HG02852 (cell line): ENCODE data around the gene BEGAIN.

ENCODE experiments used
- ATAC-seq: cut with Tn5 transposase; IDR thresholded peaks from one replicate; pipeline ENCODE4 v1.9.1; 2021; ENCODE audit warnings: mild to moderate bottlenecking, moderate library complexity; ENCODE audit not compliant: unreplicated experiment

The BEGAIN gene

DNA sequence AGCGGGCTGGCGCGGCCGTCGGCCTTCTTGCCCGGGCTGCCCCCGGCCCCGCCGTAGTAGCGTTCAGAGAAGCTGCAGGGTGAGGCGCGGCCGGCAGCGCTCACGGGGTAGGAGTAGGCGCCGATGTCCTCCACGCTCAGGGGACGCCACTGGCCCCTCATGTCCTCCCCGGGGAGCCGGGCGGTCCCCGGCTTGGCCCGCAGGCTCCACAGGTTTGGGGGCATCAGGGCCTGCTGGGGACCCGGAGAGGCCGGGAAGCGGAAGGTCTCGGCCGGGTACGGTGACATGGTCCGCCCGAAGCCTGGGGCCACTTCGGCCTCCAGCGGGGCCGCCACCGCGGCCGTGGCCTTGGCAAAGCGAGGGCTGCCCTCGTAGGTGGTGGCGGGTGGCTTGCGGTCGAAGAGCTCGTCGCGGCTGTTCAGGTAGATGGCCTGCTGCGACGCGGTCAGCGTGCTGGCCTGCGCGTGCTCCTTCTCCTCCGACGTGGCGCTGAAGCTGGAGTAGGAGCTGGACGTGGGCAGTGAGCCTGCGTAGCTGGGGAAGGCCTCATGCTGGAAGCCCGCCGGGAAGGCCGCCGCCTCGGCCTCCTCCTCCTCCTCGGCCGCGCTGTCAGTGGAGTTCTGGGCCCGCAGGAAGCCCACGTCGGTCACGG, 48.7 kb downstream of the BEGAIN start:
- ATAC-seq = no peak

DNA sequence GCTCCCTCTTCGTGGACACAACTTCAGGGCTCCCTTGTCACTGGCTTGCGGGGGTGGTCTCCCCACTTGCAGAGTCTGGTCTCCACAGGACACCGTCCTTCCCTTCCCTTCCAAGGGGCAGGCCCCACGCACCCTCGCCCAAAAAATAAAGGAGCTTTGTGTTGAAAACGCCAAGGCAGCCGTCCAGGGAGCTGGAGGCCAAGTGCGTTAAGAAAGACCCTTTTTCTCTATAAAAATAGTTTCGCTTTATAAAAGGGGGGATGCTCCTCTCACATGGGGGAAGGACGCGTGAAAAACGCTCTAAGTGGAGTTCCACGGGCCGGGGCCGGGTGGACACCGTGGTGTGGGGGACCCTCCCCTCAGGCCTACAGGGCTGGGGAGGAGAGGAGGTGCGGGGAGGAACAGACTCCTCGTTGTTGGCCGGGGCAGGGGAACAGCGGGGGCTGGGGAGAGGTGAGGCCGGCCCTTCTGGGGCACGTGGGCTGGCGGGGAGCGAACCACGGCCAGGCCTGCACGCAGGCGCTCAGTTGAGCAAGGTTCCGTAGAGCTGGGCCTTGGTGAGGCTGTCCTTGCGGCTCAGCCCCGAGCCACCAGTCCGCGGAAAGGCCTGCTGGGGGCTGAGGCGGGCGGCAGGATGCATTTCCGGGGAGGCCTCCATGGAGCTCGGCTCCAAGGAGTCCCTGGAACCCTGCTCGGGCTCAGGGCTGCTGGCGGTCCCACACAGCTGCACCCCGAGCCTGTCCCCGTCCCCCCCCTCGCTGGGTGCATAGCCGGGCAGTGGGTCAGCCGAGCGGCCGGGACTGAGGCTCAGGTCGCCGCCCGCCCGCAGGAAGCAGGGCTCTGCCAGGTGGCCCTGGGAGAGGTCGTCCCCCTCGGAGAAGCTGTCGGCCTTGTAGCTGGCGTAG, 49.5 kb downstream of the BEGAIN start:
- no peak for ATAC-seq

DNA sequence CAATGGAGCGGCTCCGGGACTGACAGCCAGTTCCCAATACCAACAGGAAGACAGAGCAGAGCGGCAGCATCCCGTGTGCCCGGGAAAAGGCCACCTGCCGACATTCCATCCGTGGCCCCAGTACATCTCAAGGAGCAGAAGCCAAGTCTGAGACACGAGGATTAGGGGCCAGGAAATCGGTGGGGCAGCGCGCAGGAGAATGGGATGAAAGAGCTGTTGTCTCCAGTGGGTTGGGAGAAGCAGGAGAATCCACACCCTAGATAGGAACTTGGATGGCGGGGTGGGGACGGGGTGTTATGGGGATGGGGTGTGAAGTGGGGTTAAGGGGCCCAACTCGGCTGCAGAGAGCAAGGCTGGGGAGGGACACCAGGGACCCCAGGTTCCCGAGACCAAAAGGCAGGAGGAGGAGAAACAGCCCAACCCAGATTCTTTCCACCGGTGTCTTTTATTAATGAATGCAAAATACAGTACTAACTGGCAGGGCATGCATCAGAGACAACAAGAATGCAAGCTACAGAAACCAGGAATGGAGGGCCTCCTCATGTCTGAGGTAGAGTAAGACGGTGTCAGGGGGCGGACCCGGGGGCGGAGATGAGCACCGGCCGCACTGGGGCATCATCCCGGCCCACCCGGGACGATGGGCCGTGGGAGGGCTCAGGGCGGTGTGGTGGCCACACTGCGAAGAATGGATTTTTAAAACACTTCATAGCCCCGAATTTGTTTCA, 50.3 kb downstream of the BEGAIN start:
- no peak for ATAC-seq

DNA sequence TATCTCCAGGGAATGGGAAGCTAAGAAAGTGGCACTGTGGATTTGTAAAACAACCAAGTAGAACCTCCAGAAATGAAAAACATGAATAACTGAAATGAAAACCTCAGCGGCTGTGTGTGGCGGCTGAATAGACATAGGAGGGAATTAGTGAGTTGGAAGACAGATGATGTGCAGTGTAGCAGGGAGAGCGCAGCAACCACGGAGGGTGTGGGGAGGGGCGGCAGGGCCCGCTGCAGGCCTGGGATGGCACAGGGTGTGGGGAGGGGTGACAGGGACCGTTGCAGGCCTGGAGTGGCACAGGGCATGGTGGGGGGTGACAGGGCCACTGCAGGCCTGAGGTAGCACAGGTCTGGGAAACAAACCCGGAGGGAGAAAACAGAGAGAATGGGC, 51.1 kb downstream of the BEGAIN start:
- no peak for ATAC-seq

DNA sequence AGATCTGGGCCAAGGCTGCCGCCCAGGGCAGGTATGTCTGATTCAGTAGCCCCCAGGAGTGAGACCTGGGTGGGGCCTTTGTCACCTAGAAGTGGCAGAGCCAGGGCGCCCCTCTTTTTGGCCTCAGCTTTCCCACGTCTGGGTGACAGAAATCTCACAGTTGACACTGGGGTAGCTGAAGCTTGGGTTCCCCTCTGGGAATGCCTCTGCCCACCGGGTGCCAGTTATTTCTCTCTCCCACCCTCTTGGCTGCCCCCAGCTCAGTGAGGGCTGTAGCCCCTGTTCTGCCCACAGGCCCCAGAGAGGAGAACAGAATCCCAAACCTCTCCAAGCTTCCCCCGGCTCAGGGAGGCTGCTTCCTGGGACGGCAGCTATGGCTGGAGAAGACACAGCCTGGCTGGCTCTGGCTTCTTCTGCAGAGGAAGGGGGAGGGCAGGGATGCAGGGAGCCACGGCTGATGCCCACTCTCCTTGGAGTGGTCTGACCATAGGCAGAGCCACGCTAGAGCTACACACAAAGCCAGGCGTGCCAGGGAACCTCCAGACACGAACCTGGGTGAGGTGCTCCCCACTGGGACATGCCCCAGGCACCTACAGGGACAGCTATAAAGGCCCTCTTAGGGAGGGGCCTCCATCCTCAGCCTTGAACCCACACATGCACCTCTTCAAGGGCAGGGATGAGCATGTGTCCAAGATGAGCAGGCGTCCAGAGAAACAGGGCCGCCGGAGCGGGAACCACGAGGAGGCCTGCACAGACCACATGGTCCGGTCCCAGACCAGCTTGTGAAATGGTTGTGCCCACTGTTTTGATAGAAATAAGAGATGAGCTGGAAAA, 51.7 kb downstream of the BEGAIN start:
- ATAC-seq = no peak

DNA sequence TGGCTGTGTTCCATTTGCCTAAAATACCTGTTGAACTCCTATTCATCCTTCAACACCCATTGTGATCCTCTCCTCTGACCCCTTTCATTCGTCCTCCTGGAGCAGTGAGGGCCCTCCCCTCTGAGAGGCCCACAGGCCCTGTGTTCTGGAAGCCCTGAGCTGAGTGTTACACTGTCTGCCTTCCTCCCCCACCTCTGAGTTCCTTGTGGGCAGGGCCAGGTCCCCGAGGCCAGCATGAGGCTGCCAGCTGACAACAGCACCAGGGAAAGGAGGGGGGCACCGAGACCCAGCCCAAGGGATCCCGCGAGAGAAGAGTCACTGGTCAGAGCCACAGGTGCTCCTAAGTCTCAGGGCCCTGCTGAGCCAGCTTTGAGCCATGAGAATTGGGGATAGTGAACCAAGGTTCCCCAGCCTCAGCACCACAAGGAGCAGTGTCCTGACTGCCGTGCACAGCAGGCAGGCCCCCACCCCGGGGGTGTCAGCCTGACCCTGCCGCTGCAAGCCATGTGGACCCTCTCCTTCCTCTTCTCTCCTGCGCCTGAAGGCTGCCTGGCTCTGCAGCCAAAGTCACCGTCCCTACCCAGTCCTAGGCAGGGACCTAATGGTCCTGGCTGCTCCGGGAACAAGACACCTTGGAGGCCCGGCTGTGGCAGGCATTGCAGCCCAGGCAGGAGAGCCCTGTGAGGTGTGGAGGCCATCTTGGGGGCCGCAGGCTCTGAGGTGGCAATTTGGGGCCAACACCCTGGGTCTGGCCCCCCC, 52.5 kb downstream of the BEGAIN start:
- no peak for ATAC-seq

DNA sequence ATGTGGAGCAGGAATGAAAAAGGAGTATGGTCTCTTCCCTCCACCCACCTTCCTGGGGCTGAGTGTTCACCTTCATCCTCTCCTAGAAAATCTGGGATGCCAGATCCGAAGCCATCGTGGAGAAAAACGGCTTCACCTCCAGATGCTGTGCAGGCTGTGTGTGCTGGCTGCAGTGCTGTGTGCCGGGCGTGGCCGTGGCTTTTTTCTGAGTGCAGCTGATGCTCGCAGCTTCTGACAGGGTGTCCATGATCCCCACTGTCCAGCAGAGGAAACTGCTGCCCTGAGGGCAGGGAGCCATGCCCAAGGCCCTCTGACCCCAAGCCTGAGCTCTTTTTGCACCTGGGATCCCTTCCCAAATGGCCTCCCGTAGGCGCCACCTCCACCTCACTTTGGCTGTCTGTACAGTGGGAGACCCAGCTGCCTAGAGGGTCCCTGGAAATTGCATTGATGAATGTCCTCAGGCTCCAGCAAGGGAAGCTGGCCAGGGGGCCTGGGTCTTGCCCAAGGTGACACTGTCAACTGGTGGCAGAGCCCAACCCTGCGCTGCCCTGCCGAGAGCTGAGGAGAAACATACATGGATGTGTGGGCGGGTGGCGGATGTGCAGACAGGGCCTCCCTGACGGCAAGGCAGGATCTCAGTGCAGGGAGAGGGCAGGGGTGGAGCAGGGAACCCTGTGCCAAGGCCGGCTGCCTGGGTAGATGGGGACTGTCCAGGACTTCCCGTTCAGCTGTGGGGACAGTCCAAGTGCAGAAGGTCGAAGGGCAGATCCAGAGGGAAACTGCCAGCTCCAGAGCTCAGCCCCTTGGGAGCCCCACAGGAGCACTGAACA, 53.3 kb downstream of the BEGAIN start:
- ATAC-seq = no peak

DNA sequence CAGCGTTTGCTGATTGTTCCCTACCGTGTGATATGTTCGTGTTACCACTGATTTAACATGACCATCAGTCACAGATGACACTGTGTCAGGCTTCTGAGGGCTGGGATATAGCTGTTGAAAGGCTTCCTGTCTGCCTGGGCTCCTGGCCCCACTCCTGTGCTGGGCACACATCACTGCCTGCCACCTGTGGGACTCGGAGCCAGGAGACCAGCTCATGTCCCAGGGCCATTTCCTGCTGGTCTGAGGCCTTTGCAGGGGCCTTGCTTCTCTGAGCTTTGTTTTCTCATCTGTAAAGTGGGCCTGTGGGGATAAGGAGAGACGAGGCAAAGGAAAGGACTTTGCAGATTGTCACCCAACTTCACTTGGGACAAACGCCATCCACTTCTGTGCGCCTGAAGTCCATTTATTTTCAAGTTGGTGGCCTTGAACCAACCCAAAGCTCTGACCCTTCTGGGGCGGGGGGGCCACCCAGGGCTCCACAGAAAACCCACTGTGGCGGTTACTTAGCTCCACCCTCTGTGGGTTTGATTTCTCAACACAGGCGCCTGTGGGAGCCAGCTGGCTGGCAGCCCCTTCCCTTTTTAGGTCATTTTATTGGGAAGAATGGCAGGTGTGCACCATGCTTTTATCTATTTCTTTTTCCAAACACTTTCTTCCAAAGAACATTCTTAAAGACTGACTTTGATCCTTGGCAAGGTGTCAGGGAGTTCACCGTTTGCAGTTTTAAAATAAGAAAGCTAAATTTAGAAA, 54.1 kb downstream of the BEGAIN start:
- no peak for ATAC-seq

DNA sequence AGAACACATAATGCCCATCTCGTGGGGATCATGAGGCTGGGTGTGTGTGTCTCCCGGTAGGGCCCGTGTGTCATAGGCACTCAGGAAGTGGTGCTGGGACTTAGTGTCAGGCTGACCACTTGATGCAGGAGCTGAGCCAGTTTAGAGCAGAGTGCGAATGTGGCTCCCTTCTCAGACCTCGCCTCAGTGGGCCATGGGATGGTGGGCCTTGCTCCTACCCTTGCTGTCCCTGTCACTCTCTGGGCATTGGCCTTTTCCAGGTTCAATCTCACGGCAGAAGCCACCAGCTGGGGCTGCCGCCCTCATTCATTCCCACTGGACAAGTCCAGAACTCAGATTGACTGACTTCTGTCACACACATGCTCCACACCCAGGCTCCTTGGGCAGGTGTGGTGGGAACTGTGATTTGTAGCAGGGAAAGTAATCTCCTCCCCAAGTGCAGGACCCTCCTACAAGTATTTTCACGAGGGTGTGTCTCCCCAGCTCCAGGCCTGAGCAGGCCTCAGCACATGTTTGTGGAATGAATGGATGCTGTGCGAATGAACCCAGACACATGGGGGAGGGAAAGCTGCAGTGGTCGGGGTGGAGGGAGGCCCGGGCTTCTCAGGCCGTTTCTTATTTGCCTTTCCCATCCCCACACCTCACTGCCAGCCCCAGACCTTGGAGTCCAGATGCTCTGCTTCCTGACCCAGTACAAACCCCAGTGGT, 54.9 kb downstream of the BEGAIN start:
- no peak for ATAC-seq

DNA sequence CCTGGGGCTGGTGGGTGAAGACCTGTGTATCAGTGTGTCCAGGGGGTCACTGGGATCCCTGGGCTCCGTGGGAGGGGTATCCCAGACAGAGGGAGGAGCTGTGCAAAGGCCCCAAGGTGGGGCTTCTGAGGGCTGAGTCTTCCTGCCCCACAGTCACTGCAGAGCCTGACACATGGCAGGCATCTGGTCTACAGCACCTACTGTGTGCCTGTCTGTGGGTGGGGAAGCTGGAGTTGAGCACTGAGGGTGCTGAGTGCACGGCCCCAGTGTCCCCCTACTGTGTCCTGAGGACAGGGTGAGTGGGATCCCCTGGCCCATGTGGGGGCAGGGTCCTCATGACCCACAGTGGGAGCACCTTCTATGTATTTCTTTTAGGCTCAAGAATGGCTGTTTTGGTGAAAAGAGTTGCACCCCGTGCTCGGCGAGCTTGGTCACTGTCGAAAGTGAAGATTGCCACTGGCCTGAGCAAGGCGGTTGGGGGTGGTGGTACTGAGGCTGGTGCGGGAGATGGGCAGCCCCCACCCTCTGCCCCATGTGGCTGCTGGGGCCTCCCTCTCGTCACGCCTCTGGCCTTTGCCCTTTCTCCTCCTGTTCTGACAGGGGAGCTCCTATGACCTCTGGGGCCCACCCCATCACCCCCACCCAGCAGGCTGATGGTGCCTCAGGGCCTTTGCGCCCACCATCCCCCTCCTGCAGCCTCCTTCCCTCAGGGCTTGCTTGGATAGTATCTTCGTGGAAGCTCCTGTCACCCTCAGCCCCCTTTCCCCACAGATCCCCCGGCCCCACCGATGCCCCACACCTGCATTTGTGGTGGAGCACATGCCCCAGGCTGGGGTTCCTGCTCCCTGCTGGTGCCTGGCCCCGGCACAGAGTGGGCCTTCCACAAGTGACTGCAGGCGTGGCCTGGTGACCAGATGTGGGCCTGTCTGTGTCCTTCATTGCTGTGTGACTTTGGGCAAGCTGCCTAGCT, 55.8 kb downstream of the BEGAIN start:
- ATAC-seq = no peak

DNA sequence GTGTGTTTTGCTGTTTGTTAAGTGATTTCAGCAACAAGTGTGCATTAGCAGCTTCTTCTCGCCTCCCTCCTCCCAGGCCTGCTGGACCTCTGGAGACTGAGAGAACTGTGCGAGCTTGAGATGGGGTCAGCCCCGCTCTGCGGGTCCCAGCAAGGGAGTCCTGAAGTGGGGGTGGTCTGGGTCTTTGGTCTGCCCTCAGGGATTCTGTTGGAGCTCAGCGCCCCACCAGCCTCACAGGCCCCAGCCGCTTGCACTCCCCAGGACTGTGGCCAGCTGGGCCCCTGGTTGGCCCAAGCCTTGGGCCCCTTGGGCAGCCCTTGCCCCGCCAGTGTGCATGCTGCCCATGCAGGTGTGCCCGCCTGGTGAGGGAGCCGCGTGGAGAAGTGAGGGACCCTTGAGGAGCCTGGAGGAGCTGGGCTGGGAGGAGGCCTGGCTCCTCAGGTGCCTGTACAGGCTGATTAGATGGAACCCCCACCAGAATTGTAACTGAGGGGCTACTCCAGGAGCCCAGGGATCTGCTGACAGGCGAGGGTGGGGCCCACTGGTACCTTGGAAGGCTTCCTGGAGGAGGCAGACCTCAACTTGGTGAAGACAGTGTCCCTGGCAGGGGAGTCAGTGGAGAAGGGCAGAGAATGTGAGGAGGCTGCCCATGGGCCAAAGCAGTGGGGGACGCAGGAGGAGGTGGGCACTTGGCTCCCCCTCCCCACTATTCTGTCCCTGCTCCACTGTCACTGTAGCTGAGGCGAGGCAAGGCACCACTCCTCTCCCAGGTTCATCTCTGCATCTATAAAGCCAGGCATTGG, 56.7 kb downstream of the BEGAIN start:
- ATAC-seq = no peak

DNA sequence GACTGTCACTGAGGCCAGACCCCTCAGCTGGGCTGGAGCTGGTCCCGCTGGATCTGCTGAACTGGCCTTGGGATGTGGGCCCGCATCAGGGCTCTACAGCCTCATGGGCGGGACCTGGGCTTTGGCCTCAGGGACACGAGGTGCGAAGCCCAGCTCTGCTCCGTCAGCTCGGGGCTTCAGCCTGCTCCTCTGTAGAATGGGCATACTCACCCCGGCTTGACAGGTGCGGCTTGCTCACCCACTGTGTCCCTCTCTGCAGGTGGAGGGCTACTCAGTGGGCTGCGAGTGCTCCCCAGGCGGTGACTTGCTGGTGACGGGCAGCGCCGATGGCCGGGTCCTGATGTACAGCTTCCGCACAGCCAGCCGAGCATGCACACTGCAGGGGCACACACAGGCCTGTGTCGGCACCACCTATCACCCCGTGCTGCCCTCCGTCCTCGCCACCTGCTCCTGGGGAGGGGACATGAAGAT, 57.6 kb downstream of the BEGAIN start:
- ATAC-seq = no peak

DNA sequence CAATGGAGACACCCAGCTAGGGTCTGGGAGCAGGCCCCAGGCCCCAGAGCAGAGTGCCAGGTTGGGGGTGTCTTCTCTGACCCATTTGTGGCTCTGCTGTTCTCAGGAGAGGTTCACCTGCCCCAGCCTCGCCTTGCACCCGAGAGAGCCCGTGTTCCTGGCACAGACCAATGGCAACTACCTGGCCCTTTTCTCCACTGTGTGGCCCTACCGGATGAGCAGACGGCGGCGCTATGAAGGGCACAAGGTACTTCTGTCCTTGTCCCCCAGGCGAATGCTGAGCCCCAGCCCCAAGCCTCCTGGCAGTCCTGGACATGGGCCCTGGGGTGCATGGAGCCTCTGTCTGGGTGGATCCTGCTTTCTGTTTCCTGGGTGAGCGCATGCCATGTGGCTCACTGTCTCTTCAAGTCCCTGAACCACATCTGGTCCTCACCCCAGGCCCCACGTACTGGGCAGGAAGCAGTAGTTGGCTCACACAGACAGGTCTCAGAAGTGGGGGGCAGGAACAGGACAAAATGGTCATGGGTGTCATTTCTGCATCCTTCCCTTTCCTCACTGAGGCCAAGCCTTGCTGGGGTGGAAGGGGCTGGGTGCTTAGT, 58.2 kb downstream of the BEGAIN start:
- ATAC-seq = no peak

DNA sequence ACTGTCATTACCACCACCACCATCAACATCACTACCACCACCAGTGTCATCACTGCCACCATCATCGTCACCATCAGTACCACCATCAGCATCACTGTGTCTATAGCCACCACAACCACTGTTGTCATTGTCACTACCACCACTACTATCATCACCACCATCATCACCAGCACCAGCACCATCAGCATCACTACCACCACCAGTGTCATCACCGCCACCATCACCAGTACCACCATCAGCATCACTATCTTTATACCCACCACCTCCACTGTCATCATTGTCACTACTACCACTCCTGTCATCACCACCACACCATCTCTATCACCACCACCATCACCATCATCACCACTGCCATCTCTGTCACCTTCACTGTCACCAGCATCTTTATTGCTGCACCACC, 60.6 kb downstream of the BEGAIN start:
- no peak for ATAC-seq

DNA sequence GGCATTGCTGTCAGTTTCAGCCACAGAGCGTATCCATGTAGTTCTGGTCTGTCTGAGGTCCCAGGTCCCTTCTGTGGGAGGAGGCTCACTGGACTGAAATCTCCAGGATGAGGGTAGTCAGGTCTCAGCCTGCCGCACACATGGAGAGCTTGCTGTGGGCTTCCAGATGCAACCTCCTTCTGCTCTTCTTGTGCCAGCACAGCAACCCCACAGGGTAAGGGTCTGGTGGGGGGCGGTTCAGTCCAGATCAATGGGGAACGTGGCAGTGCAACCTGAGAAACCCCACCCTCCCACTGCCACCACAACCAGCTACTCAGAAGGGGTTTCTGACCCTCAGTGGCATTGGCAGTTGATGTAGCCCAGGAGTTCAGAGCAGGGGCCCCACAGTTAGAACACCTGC, 61.2 kb downstream of the BEGAIN start:
- no peak for ATAC-seq
